Right lobe of liver (tissue), 6 donors: ENCODE data around the gene PCP2. TPM values are rescaled to one million over a fixed set of nuclear protein-coding genes. Genes with fewer than 3 reads are reported as not detected.

Experiments used
- ATAC-seq, 4 donors: fragments of 200-7000 bp; cut with Tn5 transposase; one replicate each; pipeline ENCODE4 v1.9.1; 2020; ENCODE audit warnings: mild to moderate bottlenecking in 4 of 4, moderate library complexity in 4 of 4
- DNase-seq, 3 donors: peaks; one replicate each; pipeline ENCODE4 v3.0.0-alpha.2; 2020
- H3K27ac ChIP-seq, 3 donors: fragments of 200-600 bp; one replicate each; pipeline ENCODE4 v1.8.0; 2022
- H3K27me3 ChIP-seq, 2 donors: fragments of 200-600 bp; one replicate each; pipeline ENCODE4 v1.8.0; 2022
- H3K36me3 ChIP-seq, 4 donors: fragments of 200-600 bp; sonication (generic) in 1 of 4; one replicate each; pipeline versions ENCODE4 v1.5.1 to v1.8.0; 2017 to 2022; ENCODE audit warnings: control low read depth in 1 of 4
- H3K4me1 ChIP-seq, 4 donors: fragments of 200-600 bp; sonication (generic) in 1 of 4; one replicate each; pipeline versions ENCODE4 v1.5.1 to v1.8.0; 2017 to 2022; ENCODE audit warnings: control low read depth in 1 of 4
- H3K4me3 ChIP-seq, 3 donors: fragments of 200-600 bp; one replicate each; pipeline ENCODE4 v1.8.0; 2022
- H3K9me3 ChIP-seq, 4 donors: fragments of 200-600 bp; sonication (generic) in 1 of 4; one replicate each; pipeline versions ENCODE4 v1.5.1 to v1.8.0; 2017 to 2022; ENCODE audit warnings: control low read depth in 1 of 4
- POLR2A ChIP-seq: fragments of 450-650 bp; IDR thresholded peaks from one replicate; pipeline ENCODE4 v1.6.1; 2017; ENCODE audit warnings: antibody characterized with exemption, mild to moderate bottlenecking
- WGBS: methylation state at CpG from one replicate; pipeline ENCODE4 v1.1.6; 2018; ENCODE audit warnings: low coverage, low lambda C conversion rate; ENCODE audit not compliant: insufficient coverage; ENCODE audit errors: missing lambda C conversion rate; 5-methylcytosine and 5-hydroxymethylcytosine counted together
- intact Hi-C, 2 donors: fragments of 100-400 bp; cut with DNase I; formaldehyde crosslinking; loops; one replicate each; pipeline versions ENCODE4 v1.11.2 to v1.14.1; 2022
- total RNA-seq, 6 experiments: library from RNA; depleted of rRNA in 2 of 6; stranded (reverse); fragments of >200 nt in 2 of 6; fragmentation: NEBNext Ultra II Directional in 3 of 6; extraction: Animal tissue kit (Norgen Biotek cat#: 25700) in 3 of 6; gene quantifications; one replicate each; pipeline versions ENCODE4 v1.1.0 to v1.2.4, GENCODE V29; 2016 to 2023
- TF ChIP-seq, protein P1 (sequence below), 4 donors: fragments of 200-600 bp in 3 of 4; fragments of 450-650 bp in 1 of 4; IDR thresholded peaks; one replicate each; pipeline versions ENCODE4 v1.5.1 to v1.8.0; 2016 to 2022; ENCODE audit warnings: antibody characterized with exemption in 4 of 4, mild to moderate bottlenecking in 2 of 4
- donor health status: DM: no; HTN: yes; CAD: no.
- donor health status: DM: no; HTN: no; CAD: no.
- donor health status: DM: no; HTN: no; CAD: no.
- donor health status: DM: no; HTN: yes; CAD: no.
- donor health status: DM: no; HTN: yes; CAD: no.

The PCP2 gene
- total RNA-seq, 6 experiments from 2014 or later, result 0.90 to 1.5 (median 0.95) TPM; not detected in 3

- Histone ChIP-seq H3K36me3 (no peaks in the 10 kb centered on the region), H3K4me1 (no peaks in the 10 kb centered on the region), H3K9me3 (no peaks in the 10 kb centered on the region), H3K27me3 (no peaks in the 10 kb centered on the region), H3K27ac (no peak overlapping the region), H3K4me3 (no peak overlapping the region)
- TF ChIP-seq, protein P1, sequence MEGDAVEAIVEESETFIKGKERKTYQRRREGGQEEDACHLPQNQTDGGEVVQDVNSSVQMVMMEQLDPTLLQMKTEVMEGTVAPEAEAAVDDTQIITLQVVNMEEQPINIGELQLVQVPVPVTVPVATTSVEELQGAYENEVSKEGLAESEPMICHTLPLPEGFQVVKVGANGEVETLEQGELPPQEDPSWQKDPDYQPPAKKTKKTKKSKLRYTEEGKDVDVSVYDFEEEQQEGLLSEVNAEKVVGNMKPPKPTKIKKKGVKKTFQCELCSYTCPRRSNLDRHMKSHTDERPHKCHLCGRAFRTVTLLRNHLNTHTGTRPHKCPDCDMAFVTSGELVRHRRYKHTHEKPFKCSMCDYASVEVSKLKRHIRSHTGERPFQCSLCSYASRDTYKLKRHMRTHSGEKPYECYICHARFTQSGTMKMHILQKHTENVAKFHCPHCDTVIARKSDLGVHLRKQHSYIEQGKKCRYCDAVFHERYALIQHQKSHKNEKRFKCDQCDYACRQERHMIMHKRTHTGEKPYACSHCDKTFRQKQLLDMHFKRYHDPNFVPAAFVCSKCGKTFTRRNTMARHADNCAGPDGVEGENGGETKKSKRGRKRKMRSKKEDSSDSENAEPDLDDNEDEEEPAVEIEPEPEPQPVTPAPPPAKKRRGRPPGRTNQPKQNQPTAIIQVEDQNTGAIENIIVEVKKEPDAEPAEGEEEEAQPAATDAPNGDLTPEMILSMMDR (IDR thresholded peaks at IDR 0.05), result no peak
- no peak for TF ChIP-seq POLR2A
- DNase-seq (no peak), ATAC-seq (no peak)
- whole genome bisulfite sequencing, result 79% methylated on average over 7 of the region's 7 CpGs
- intact Hi-C loops, result no loop called here
These were observed 30.2 kb upstream of the PCP2 start for GRCh38 chr19:7663706-7664105.

GRCh38 chr19:7662657-7663056 is 29.1 kb upstream of the PCP2 start:
- 74% methylated on average over 10 of the region's 14 CpGs for WGBS
- Histone ChIP-seq H3K4me1 (no peaks in the 10 kb centered on the region), H3K27ac (no peak overlapping the region), H3K27me3 (no peaks in the 10 kb centered on the region), H3K4me3 (no peak overlapping the region), H3K9me3 (no peaks in the 10 kb centered on the region), H3K36me3 (no peaks in the 10 kb centered on the region)
- TF ChIP-seq, protein P1 (IDR thresholded peaks at IDR 0.05), result no peak
- TF ChIP-seq POLR2A, result no peak
- DNase-seq (no peak), ATAC-seq (no peak)
- intact Hi-C loops, result no loop called here

DNA sequence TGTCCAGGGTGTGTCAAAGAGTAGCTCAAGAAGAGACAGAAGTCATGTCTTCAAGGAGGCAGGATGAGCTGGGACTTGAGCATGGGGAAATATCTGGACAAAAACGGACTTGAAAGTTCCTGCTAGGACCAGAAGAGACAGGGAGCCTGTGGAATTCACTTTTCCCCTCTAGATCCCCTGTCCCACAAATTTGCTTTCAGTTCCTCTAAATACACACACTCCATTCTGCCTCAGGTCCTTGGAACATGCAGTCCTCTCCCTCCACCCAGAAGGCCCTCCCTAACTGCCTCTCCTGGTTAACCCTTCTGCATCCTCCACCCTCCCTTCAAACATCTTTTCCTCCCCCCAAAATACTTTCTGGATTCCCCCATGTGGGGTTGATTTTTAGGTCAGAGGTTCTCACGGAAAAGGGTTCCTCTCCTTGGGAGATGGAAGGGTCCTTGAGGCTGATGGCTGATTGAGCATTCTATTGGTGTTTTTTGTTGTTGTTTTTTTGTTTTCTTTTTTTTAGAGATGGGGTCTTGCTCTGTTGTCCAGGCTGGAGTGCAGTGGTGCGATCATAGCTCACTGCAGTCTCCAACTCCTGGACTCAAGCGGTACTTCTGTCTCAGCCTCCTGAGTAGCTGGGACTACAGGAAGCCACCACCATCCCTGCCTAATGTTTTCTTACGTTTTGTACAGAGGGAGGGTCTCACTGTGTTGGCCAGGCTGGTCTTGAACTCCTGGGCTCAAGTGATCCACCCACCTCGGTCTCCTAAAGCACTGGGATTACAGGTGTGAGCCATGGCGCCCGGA is 28.4 kb upstream of the PCP2 start:
- DNase-seq (no peak), ATAC-seq (no peak)
- no peaks in the 10 kb centered on the region for H3K4me1 ChIP-seq
- TF ChIP-seq, protein P1 (IDR thresholded peaks at IDR 0.05), result no peak
- no peaks in the 10 kb centered on the region for H3K27me3 ChIP-seq
- no peak overlapping the region for H3K27ac ChIP-seq
- no peak overlapping the region for H3K4me3 ChIP-seq
- no peaks in the 10 kb centered on the region for H3K36me3 ChIP-seq
- WGBS, result 65% methylated on average over 4 of the region's 8 CpGs
- no peaks in the 10 kb centered on the region for H3K9me3 ChIP-seq
- intact Hi-C loops, result no loop called here

DNA sequence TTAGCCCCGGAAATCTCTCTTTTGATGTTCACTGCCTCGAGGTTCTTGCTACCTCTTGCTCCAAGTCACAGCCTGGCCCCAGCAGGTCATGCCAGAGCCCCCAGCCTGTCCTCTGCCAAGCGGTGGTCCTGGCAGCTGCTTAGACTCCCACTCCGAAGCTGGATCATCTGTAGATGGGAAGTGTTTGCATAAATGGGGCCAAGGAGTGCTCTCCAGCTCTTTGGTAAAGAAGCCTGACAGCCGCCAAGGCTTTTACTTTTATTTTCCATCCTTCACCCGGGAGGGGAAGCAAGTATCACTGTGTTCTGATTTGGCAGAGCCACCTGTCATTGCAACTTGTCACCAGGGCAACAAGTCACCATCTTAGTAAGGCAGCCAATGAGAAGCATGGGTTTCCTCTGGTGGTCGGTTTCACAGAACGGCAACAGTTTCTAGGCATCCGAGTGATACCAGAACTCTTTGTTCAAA is 24.7 kb upstream of the PCP2 start:
- Histone ChIP-seq H3K4me1 (no peaks in the 10 kb centered on the region), H3K4me3 (no peak overlapping the region), H3K27me3 (no peaks in the 10 kb centered on the region), H3K27ac (no peak overlapping the region), H3K36me3 (no peaks in the 10 kb centered on the region), H3K9me3 (no peaks in the 10 kb centered on the region)
- WGBS, result 41% methylated on average over 7 of the region's 9 CpGs
- ATAC-seq (peak in 1 of 4 donors; percentile 38), DNase-seq (no peak)
- no peak for TF ChIP-seq POLR2A
- TF ChIP-seq, protein P1 (IDR thresholded peaks at IDR 0.05), result no peak
- intact Hi-C loops, result no loop called here
